H9 (cell line): Measurements from ENCODE around the gene DPP10. TPM values are rescaled to one million over a fixed set of nuclear protein-coding genes. Genes with fewer than 3 reads are reported as not detected.

Experiments used
- DNase-seq: peaks from one replicate; pipeline ENCODE4 v3.0.0-alpha.2; 2017
- H2AFZ ChIP-seq: one replicate; pipeline ENCODE4 v1.6.1; 2013; ENCODE audit warnings: mild to moderate bottlenecking, low read length, control low read depth, moderate library complexity
- H2AK5ac ChIP-seq: 2 replicates; pipeline ENCODE4 v1.6.1; 2013; ENCODE audit warnings: low read length, control low read depth, mixed read lengths; ENCODE audit not compliant: insufficient read length
- H2BK120ac ChIP-seq: one replicate; pipeline ENCODE4 v1.6.1; 2013; ENCODE audit warnings: low read depth, mild to moderate bottlenecking, low read length, control low read depth, inconsistent platforms; ENCODE audit not compliant: poor library complexity, severe bottlenecking
- H2BK12ac ChIP-seq: 2 replicates; pipeline ENCODE4 v1.6.1; 2013; ENCODE audit warnings: low read length, control low read depth, mixed read lengths, low read depth; ENCODE audit not compliant: insufficient read length
- H2BK15ac ChIP-seq: 2 replicates; pipeline ENCODE4 v1.6.1; 2013; ENCODE audit warnings: low read depth, low read length, control low read depth
- H2BK20ac ChIP-seq: one replicate; pipeline ENCODE4 v1.6.1; 2013; ENCODE audit warnings: low read depth, mild to moderate bottlenecking, low read length, control low read depth, inconsistent platforms; ENCODE audit not compliant: poor library complexity, severe bottlenecking
- H2BK5ac ChIP-seq: 2 replicates; pipeline ENCODE4 v1.6.1; 2013; ENCODE audit warnings: low read length, control low read depth, mixed read lengths; ENCODE audit not compliant: insufficient read length
- H3K14ac ChIP-seq: 2 replicates; pipeline ENCODE4 v1.6.1; 2013; ENCODE audit warnings: low read length, control low read depth; ENCODE audit not compliant: insufficient read depth
- H3K18ac ChIP-seq: 2 replicates; pipeline ENCODE4 v1.6.1; 2013; ENCODE audit warnings: low read depth, mild to moderate bottlenecking, mixed read lengths, low read length, control low read depth; ENCODE audit not compliant: insufficient read length
- H3K23ac ChIP-seq: 2 replicates; pipeline ENCODE4 v1.6.1; 2013; ENCODE audit warnings: low read length, control low read depth, mixed read lengths, low read depth; ENCODE audit not compliant: insufficient read length
- H3K23me2 ChIP-seq: 2 replicates; pipeline ENCODE4 v1.6.1; 2013; ENCODE audit warnings: low read depth, mild to moderate bottlenecking, mixed read lengths, low read length, control low read depth; ENCODE audit not compliant: insufficient read length, poor library complexity, severe bottlenecking
- H3K27ac ChIP-seq: 2 replicates; pipeline ENCODE4 v1.5.1; 2013; ENCODE audit warnings: low read length, control low read depth, mixed read lengths, low read depth; ENCODE audit not compliant: insufficient read length
- H3K27me3 ChIP-seq: 2 replicates; pipeline ENCODE4 v1.6.1; 2013; ENCODE audit warnings: low read length, control low read depth, inconsistent platforms; ENCODE audit not compliant: insufficient read depth
- H3K4ac ChIP-seq: 2 replicates; pipeline ENCODE4 v1.6.1; 2013; ENCODE audit warnings: low read depth, mild to moderate bottlenecking, control low read depth, inconsistent platforms, low read length, moderate library complexity
- H3K4me1 ChIP-seq: 2 replicates; pipeline ENCODE4 v1.6.1; 2013; ENCODE audit warnings: low read length, control low read depth, inconsistent platforms; ENCODE audit not compliant: insufficient read depth
- H3K4me2 ChIP-seq: 2 replicates; pipeline ENCODE4 v1.6.1; 2013; ENCODE audit warnings: low read length, control low read depth, mixed read lengths; ENCODE audit not compliant: insufficient read length, insufficient read depth
- H3K56ac ChIP-seq: 2 replicates; pipeline ENCODE4 v1.6.1; 2013; ENCODE audit warnings: low read depth, mild to moderate bottlenecking, mixed read lengths, low read length, control low read depth; ENCODE audit not compliant: insufficient read length
- H3K79me1 ChIP-seq: 2 replicates; pipeline ENCODE4 v1.6.1; 2013; ENCODE audit warnings: low read depth, mild to moderate bottlenecking, moderate library complexity, low read length, control low read depth, inconsistent platforms; ENCODE audit not compliant: insufficient read depth, poor library complexity, severe bottlenecking
- H3K79me2 ChIP-seq: 2 replicates; pipeline ENCODE4 v1.6.1; 2013; ENCODE audit warnings: low read length, control low read depth, inconsistent platforms; ENCODE audit not compliant: insufficient read depth
- H3K9ac ChIP-seq: 2 replicates; pipeline ENCODE4 v1.6.1; 2013; ENCODE audit warnings: low read length, control low read depth, mixed read lengths; ENCODE audit not compliant: insufficient read length; ENCODE audit errors: extremely low read depth
- H3K9me3 ChIP-seq: one replicate; pipeline ENCODE4 v1.6.1; 2013; ENCODE audit warnings: low read depth, low read length, inconsistent platforms; ENCODE audit not compliant: control insufficient read depth
- H3T11ph ChIP-seq: one replicate; pipeline ENCODE4 v1.6.1; 2013; ENCODE audit warnings: mild to moderate bottlenecking, low read length, control low read depth, inconsistent platforms
- H4K20me1 ChIP-seq: one replicate; pipeline ENCODE4 v1.6.1; 2013; ENCODE audit not compliant: control insufficient read depth, insufficient read length, insufficient read depth
- H4K5ac ChIP-seq: 2 replicates; pipeline ENCODE4 v1.6.1; 2013; ENCODE audit warnings: low read depth, mild to moderate bottlenecking, mixed read lengths, low read length, control low read depth; ENCODE audit not compliant: insufficient read length
- H4K8ac ChIP-seq: replicated peaks from 2 replicates; pipeline ENCODE4 v1.6.1; 2013; ENCODE audit warnings: low read length, control low read depth, mixed read lengths, low read depth; ENCODE audit not compliant: insufficient read length
- H4K91ac ChIP-seq: 2 replicates; pipeline ENCODE4 v1.6.1; 2013; ENCODE audit warnings: low read depth, mild to moderate bottlenecking, moderate library complexity, mixed read lengths, low read length, control low read depth; ENCODE audit not compliant: insufficient read length
- H3K27ac Mint-ChIP-seq, 3 experiments: 2 replicates in 2 of 3; 3 replicates in 1 of 3; pipeline ENCODE4 v1.8.0; 2020 to 2021; ENCODE audit warnings: mixed read lengths in 3 of 3, mild to moderate bottlenecking in 1 of 3, moderate library complexity in 1 of 3
- H3K27me3 Mint-ChIP-seq: 2 replicates; pipeline ENCODE4 v1.8.0; 2021; ENCODE audit warnings: low read depth, mild to moderate bottlenecking, moderate library complexity, mixed read lengths
- H3K36me3 Mint-ChIP-seq, 3 experiments: 2 replicates in 2 of 3; 3 replicates in 1 of 3; pipeline ENCODE4 v1.8.0; 2020 to 2021; ENCODE audit warnings: low read depth in 3 of 3, mixed read lengths in 3 of 3; ENCODE audit not compliant: insufficient read depth in 1 of 3
- H3K4me1 Mint-ChIP-seq, 2 experiments: 2 replicates each; pipeline ENCODE4 v1.8.0; 2020; ENCODE audit warnings: mixed read lengths in 2 of 2
- H3K4me3 Mint-ChIP-seq, 2 experiments: 2 replicates in 1 of 2; 3 replicates in 1 of 2; pipeline ENCODE4 v1.8.0; 2020 to 2021; ENCODE audit warnings: mild to moderate bottlenecking in 2 of 2, mixed read lengths in 2 of 2, moderate library complexity in 1 of 2
- H3K9me3 Mint-ChIP-seq, 2 experiments: 2 replicates in 1 of 2; 3 replicates in 1 of 2; pipeline ENCODE4 v1.8.0; 2020; ENCODE audit warnings: mild to moderate bottlenecking in 2 of 2, mixed read lengths in 2 of 2, moderate library complexity in 1 of 2
- CTCF ChIP-seq: fragments of 200-600 bp; sonication (generic); conservative IDR thresholded peaks from 3 replicates; pipeline ENCODE4 v1.8.0; 2021; ENCODE audit warnings: antibody characterized with exemption, mild to moderate bottlenecking
- WGBS: extraction: QIAGEN DNeasy Blood & Tissue Kit; methylation state at CpG from one replicate; pipeline ENCODE4 v1.1.7; 2013; ENCODE audit warnings: missing lambda C conversion rate, low lambda C conversion rate, mixed read lengths; ENCODE audit not compliant: insufficient read length; ENCODE audit errors: extremely low coverage; 5-methylcytosine and 5-hydroxymethylcytosine counted together
- total RNA-seq: library from RNA; stranded (reverse); gene quantifications from 2 replicates; pipeline ENCODE4 v1.2.1, GENCODE V29; 2021

DPP10 gene
- total RNA-seq, 1 experiment from 2014 or later, result 11.3 TPM

DNA sequence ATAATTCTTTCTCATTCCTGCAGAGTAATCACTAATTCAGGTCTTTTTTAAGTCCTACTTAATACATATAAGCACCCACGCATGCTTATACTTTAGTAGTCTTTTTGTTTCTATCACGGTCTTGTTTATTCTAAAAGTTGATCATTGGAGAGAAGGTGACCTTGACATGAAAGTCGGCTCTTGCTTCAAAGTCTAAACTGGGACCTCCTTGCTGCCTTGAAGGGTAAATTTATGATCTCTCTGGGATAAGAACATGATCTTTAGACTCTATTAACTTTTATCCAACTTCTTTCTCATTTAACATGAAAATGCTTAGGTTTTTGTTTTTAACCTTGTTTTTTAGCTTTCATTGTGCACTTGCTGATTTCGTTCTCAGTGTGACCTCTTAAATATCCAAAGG, 792.3 kb downstream of the DPP10 start:
- Histone ChIP-seq H2BK12ac (no peak overlapping the region), H4K5ac (no peak overlapping the region), H3K27me3 (no peaks in the 10 kb centered on the region), H3K23me2 (no peaks in the 10 kb centered on the region), H2BK20ac (no peak overlapping the region), H2BK5ac (no peak overlapping the region), H3K4ac (no peak overlapping the region), H4K20me1 (no peaks in the 10 kb centered on the region), H3K23ac (no peak overlapping the region), H3K79me1 (no peaks in the 10 kb centered on the region), H3K79me2 (no peaks in the 10 kb centered on the region), H3K14ac (no peak overlapping the region), H2BK120ac (no peak overlapping the region), H2AFZ (no peak overlapping the region), H4K91ac (no peak overlapping the region), H3K9me3 (no peaks in the 10 kb centered on the region), H3K27ac (no peak overlapping the region), H3K4me2 (no peak overlapping the region), H2AK5ac (no peak overlapping the region), H3K9ac (no peak overlapping the region), H3T11ph (no peak overlapping the region), H3K56ac (no peak overlapping the region), H3K18ac (no peak overlapping the region), H2BK15ac (no peak overlapping the region), H4K8ac (no peak overlapping the region), H3K4me1 (no peaks in the 10 kb centered on the region)
- peaks cover 6% of the 10 kb centered on the region in 2 experiments; a peak in 3 of 4 replicates for H3K4me1 Mint-ChIP-seq
- peaks cover 3 to 7% of the 10 kb centered on the region in 2 experiments; a peak in 4 of 5 replicates for H3K9me3 Mint-ChIP-seq
- peak overlapping the region in 1 of 3 experiments; percentile 35; a peak in 1 of 7 replicates for H3K27ac Mint-ChIP-seq
- peaks cover 0 to 2% (median 2%) of the 10 kb centered on the region in 3 experiments; a peak in 1 of 7 replicates for H3K36me3 Mint-ChIP-seq
- no CpG with 5 or more reads among the region's 4 CpGs for WGBS
- no peaks in the 10 kb centered on the region for H3K27me3 Mint-ChIP-seq
- DNase-seq, result no peak
- no peak overlapping the region for H3K4me3 Mint-ChIP-seq
- no peak for TF ChIP-seq CTCF
